ENCODE data around the gene ADGRF1. TPM values are rescaled to one million over a fixed set of nuclear protein-coding genes. Genes with fewer than 3 reads are reported as not detected.

ADGRF1 gene
- total and polyA plus RNA-seq, 2 donors (not counting 3 experiments of a cell fraction or from before 2014, with no cell fraction given) = not detected

- no peaks in the 10 kb centered on the region for H3K36me3 ChIP-seq (ENCODE audit: control insufficient read depth in 2 of 2, extremely low read depth in 1 of 2, insufficient read depth in 2 of 2, low read length in 2 of 2)
- no peak overlapping the region for H3K4me2 ChIP-seq (ENCODE audit: insufficient read depth, low read length)
- TF ChIP-seq POLR2A (IDR thresholded peaks at IDR 0.05; ENCODE audit: low read depth, low read length) (no peak), EZH2 (IDR thresholded peaks at IDR 0.05; ENCODE audit: borderline replicate concordance, low read depth, low read length, severe bottlenecking) (no peak), MAX (IDR thresholded peaks at IDR 0.05; ENCODE audit: insufficient read depth, insufficient read length) (no peak), JUN (IDR thresholded peaks at IDR 0.05; ENCODE audit: borderline replicate concordance, insufficient read depth, insufficient read length, low read depth) (no peak), GATA2 (IDR thresholded peaks at IDR 0.05; ENCODE audit: insufficient read depth, insufficient read length, low read depth, low read length) (no peak), MYC (IDR thresholded peaks at IDR 0.05; ENCODE audit: low read depth, low read length) (no peak), CTCF (IDR thresholded peaks at IDR 0.05; ENCODE audit: extremely low read depth in 1 of 2, insufficient read depth in 1 of 2, low read depth in 1 of 2, low read length in 2 of 2) (no peak), FOS (IDR thresholded peaks at IDR 0.05; ENCODE audit: borderline replicate concordance, insufficient read depth, low read length) (no peak), POLR2AphosphoS5 (IDR thresholded peaks at IDR 0.05; ENCODE audit: insufficient read depth, low read depth, low read length) (no peak)
- intact Hi-C loops (cut with micrococcal nuclease) (no loop called here), dilution Hi-C loops (cut with MboI; ENCODE audit: extremely low pct_ligation_motif_present, low sequenced_read_pairs) (loop anchor here (25.0 kb wide), 1 partner anchor 161 kb away; no protein-coding TSS in a partner anchor)
- H3K9ac ChIP-seq (replicated peaks; ENCODE audit: extremely low read depth, insufficient read depth, low read length) = no peak overlapping the region
- DNase-seq (ENCODE audit: low read depth, low spot score) = no peak
- H3K9me1 ChIP-seq (replicated peaks; ENCODE audit: control insufficient read depth, extremely low read depth, insufficient read depth, low read length) = no peaks in the 10 kb centered on the region
- no peak overlapping the region for H3K27ac ChIP-seq (ENCODE audit: insufficient read depth, low read depth, low read length)
- H3K4me3 ChIP-seq (replicated peaks in 1 of 3; ENCODE audit: insufficient read depth in 1 of 3, low read depth in 1 of 3, low read length in 3 of 3) = no peak overlapping the region
- POLR2A ChIA-PET = no interaction called here
- no TSS peak for BruUV-seq (replicated peaks)
- no peaks in the 10 kb centered on the region for H3K4me1 ChIP-seq (ENCODE audit: control insufficient read depth, extremely low read depth, insufficient read depth, low read length)
- H3K79me2 ChIP-seq (ENCODE audit: control insufficient read depth, insufficient read depth, low read length) = no peaks in the 10 kb centered on the region
- FAIRE-seq = peak; percentile 46
- H3K27me3 ChIP-seq (ENCODE audit: control insufficient read depth in 2 of 2, insufficient read depth in 2 of 2, low read length in 2 of 2) = peaks cover 10 to 15% of the 10 kb centered on the region in 2 experiments
- CTCF ChIA-PET = interaction anchor here (1.0 to 1.7 kb wide), 3 partner anchors 10 to 227 kb away, joined by 3 to 4 read pairs (median 4); no protein-coding TSS in a partner anchor
- H4K20me1 ChIP-seq (replicated peaks; ENCODE audit: control insufficient read depth, extremely low read depth, insufficient read depth, low read length) = no peaks in the 10 kb centered on the region
- no peaks in the 10 kb centered on the region for H3K9me3 ChIP-seq (replicated peaks; ENCODE audit: control insufficient read depth, insufficient read depth, low read length)
- no peak overlapping the region for H2AFZ ChIP-seq (ENCODE audit: low read depth, low read length)
Observed at GRCh38 chr6:47075741-47076421, 33.7 kb upstream of the ADGRF1 start.
